ENCODE results near the gene OR52J3. TPM values are rescaled to one million over a fixed set of nuclear protein-coding genes. Genes with fewer than 3 reads are reported as not detected.

The OR52J3 gene
- total RNA-seq, 1 donor from 2014 or later, result not detected

- Histone ChIP-seq H2AFZ (ENCODE audit: low read depth, low read length) (no peak overlapping the region), H3K4me2 (ENCODE audit: low read length) (no peak overlapping the region), H3K36me3 (ENCODE audit: insufficient read depth, low read length) (no peaks in the 10 kb centered on the region), H4K20me1 (ENCODE audit: insufficient read depth, low read length) (no peaks in the 10 kb centered on the region), H3K27me3 (ENCODE audit: insufficient read depth, low read length) (no peaks in the 10 kb centered on the region), H3K79me2 (ENCODE audit: insufficient read depth, low read length) (no peaks in the 10 kb centered on the region), H3K9me3 (ENCODE audit: insufficient read depth, low read depth, low read length) (peaks cover 3% of the 10 kb centered on the region), H3K27ac (ENCODE audit: low read depth, low read length) (no peak overlapping the region), H3K4me1 (ENCODE audit: insufficient read depth, low read length) (no peaks in the 10 kb centered on the region), H3K4me3 (ENCODE audit: insufficient read depth, low read depth, low read length) (no peak overlapping the region), H3K9ac (ENCODE audit: low read length) (no peak overlapping the region)
- Mint-ChIP-seq H3K36me3 (ENCODE audit: low read depth, unreplicated experiment) (no peaks in the 10 kb centered on the region), H3K4me1 (ENCODE audit: low read depth, unreplicated experiment) (peaks cover 2% of the 10 kb centered on the region), H3K9me3 (ENCODE audit: unreplicated experiment) (no peaks in the 10 kb centered on the region), H3K27me3 (ENCODE audit: low read depth, unreplicated experiment) (no peaks in the 10 kb centered on the region), H3K27ac (ENCODE audit: unreplicated experiment) (no peak overlapping the region), H3K4me3 (ENCODE audit: unreplicated experiment) (no peak overlapping the region)
- no peak for FAIRE-seq
- TF ChIP-seq CTCF (IDR thresholded peaks at IDR 0.05; ENCODE audit: insufficient read depth, low read depth, low read length) (no peak), EZH2 (IDR thresholded peaks at IDR 0.05; ENCODE audit: insufficient read depth, low read length) (no peak)
- DNase-seq (ENCODE audit: low read depth), result no peak
Measured at GRCh38 chr11:5071799-5072198, 25.5 kb downstream of the OR52J3 start.

GRCh38 chr11:5081405-5081804 is 35.1 kb downstream of the OR52J3 start:
- no peaks in the 10 kb centered on the region for H3K27me3 Mint-ChIP-seq (ENCODE audit: low read depth, unreplicated experiment)
- H3K36me3 Mint-ChIP-seq (ENCODE audit: low read depth, unreplicated experiment), result no peaks in the 10 kb centered on the region
- Histone ChIP-seq H3K79me2 (ENCODE audit: insufficient read depth, low read length) (no peaks in the 10 kb centered on the region), H3K27ac (ENCODE audit: low read depth, low read length) (no peak overlapping the region), H3K4me2 (ENCODE audit: low read length) (no peak overlapping the region), H4K20me1 (ENCODE audit: insufficient read depth, low read length) (no peaks in the 10 kb centered on the region), H3K9ac (ENCODE audit: low read length) (no peak overlapping the region), H3K27me3 (ENCODE audit: insufficient read depth, low read length) (no peaks in the 10 kb centered on the region), H3K4me3 (ENCODE audit: insufficient read depth, low read depth, low read length) (no peak overlapping the region), H3K36me3 (ENCODE audit: insufficient read depth, low read length) (no peaks in the 10 kb centered on the region), H2AFZ (ENCODE audit: low read depth, low read length) (no peak overlapping the region), H3K9me3 (ENCODE audit: insufficient read depth, low read depth, low read length) (peaks cover 2% of the 10 kb centered on the region), H3K4me1 (ENCODE audit: insufficient read depth, low read length) (no peaks in the 10 kb centered on the region)
- no peak for FAIRE-seq
- H3K9me3 Mint-ChIP-seq (ENCODE audit: unreplicated experiment), result no peaks in the 10 kb centered on the region
- no peaks in the 10 kb centered on the region for H3K4me1 Mint-ChIP-seq (ENCODE audit: low read depth, unreplicated experiment)
- H3K27ac Mint-ChIP-seq (ENCODE audit: unreplicated experiment), result no peak overlapping the region
- TF ChIP-seq EZH2 (IDR thresholded peaks at IDR 0.05; ENCODE audit: insufficient read depth, low read length) (no peak), CTCF (IDR thresholded peaks at IDR 0.05; ENCODE audit: insufficient read depth, low read depth, low read length) (no peak)
- DNase-seq (ENCODE audit: low read depth), result no peak
- H3K4me3 Mint-ChIP-seq (ENCODE audit: unreplicated experiment), result no peak overlapping the region

- Histone ChIP-seq H3K9me3 (ENCODE audit: insufficient read depth, low read depth, low read length) (no peaks in the 10 kb centered on the region), H2AFZ (ENCODE audit: low read depth, low read length) (no peak overlapping the region), H3K4me2 (ENCODE audit: low read length) (no peak overlapping the region), H3K27ac (ENCODE audit: low read depth, low read length) (no peak overlapping the region), H3K9ac (ENCODE audit: low read length) (no peak overlapping the region), H3K79me2 (ENCODE audit: insufficient read depth, low read length) (no peaks in the 10 kb centered on the region), H3K27me3 (ENCODE audit: insufficient read depth, low read length) (no peaks in the 10 kb centered on the region), H3K4me1 (ENCODE audit: insufficient read depth, low read length) (no peaks in the 10 kb centered on the region), H3K4me3 (ENCODE audit: insufficient read depth, low read depth, low read length) (no peak overlapping the region), H3K36me3 (ENCODE audit: insufficient read depth, low read length) (no peaks in the 10 kb centered on the region), H4K20me1 (ENCODE audit: insufficient read depth, low read length) (no peaks in the 10 kb centered on the region)
- H3K36me3 Mint-ChIP-seq (ENCODE audit: low read depth, unreplicated experiment), result no peaks in the 10 kb centered on the region
- peaks cover 4% of the 10 kb centered on the region for H3K4me1 Mint-ChIP-seq (ENCODE audit: low read depth, unreplicated experiment)
- no peaks in the 10 kb centered on the region for H3K27me3 Mint-ChIP-seq (ENCODE audit: low read depth, unreplicated experiment)
- H3K4me3 Mint-ChIP-seq (ENCODE audit: unreplicated experiment), result no peak overlapping the region
- H3K27ac Mint-ChIP-seq (ENCODE audit: unreplicated experiment), result no peak overlapping the region
- TF ChIP-seq EZH2 (IDR thresholded peaks at IDR 0.05; ENCODE audit: insufficient read depth, low read length) (no peak), CTCF (IDR thresholded peaks at IDR 0.05; ENCODE audit: insufficient read depth, low read depth, low read length) (no peak)
- FAIRE-seq, result no peak
- no peaks in the 10 kb centered on the region for H3K9me3 Mint-ChIP-seq (ENCODE audit: unreplicated experiment)
- no peak for DNase-seq (ENCODE audit: low read depth)
Measured at GRCh38 chr11:5083602-5084001, 37.3 kb downstream of the OR52J3 start.

Measured in astrocyte (in vitro differentiated cells and primary cell).